ENCODE measurements around the gene ESYT3.
"Not testable (repeated sequence)": the region's sequence is repeated elsewhere in the genome, so short reads cannot be mapped to it uniquely, and the experiment has no call there.

Gene ESYT3

DNA sequence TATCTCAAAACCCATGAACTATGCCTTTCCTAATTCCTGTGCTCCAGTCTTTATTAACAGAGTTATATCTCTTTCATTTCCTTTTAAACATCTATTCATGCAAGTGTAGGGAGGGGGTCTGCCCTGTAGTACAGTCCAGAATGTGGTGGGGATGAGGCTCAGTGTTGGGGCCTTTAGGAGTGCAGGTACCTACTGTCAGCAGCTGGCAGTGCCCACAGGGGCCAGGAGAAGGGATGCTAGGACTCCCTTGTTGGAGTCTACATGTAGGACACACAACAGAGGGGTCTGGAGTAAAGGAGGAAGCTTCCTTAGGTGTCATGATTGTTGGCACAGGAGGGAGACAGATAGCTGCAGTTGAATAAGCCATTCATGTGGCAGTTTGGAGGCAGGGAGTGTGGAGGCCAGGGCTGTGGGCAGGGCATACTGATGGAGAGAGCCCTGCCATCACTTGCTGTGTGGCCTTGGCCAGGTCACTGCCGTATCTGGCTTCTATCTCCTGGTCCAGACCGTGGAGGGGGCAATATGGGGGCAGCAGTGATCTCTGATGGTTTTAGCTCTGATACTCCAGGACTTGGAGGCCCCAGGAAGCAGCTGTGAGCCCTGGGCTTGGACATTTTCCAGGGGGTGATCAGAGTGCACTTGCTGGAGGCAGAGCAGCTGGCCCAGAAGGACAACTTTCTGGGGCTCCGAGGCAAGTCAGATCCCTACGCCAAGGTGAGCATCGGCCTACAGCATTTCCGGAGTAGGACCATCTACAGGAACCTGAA is 29.5 kb downstream of the ESYT3 start:
- DNase-seq = no peak

DNA sequence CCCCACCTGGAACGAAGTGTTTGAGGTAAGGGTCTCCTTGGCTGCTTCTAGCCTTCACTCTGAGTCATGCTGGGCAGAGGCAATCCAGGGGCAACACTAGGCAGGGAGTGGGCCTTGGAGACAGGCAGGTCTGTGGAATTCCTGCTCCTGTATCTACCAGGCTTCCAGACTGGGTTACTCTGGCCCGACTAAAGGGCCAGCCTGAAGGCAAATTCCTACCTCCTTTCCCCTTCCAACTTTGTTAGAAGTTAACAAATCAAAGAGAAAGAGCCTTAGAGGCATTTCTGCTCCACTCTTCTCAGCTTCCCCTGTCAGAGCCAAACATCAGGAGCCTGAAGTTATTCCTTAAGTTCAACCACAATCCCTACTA is 30.1 kb downstream of the ESYT3 start:
- DNase-seq = no peak

DNA sequence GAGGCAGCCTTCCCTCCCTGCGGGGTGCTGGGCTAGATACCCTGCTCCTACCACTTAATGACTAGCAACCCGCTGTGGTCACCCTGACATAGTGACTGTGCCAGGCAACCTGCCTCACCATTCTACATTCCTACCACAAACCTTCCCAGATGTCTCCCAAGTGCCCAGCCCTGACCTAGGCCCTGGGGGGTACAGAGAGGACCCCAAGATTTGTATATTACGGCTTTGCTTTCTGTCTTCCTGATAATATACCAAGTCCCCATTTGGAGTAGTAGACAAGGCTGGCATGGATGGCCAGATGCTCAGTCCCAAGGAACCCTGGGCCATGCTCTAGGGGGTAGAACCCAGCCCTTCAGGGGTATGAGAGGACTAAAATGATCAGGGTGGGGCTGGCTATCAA is 31.0 kb downstream of the ESYT3 start:
- DNase-seq = no peak

DNA sequence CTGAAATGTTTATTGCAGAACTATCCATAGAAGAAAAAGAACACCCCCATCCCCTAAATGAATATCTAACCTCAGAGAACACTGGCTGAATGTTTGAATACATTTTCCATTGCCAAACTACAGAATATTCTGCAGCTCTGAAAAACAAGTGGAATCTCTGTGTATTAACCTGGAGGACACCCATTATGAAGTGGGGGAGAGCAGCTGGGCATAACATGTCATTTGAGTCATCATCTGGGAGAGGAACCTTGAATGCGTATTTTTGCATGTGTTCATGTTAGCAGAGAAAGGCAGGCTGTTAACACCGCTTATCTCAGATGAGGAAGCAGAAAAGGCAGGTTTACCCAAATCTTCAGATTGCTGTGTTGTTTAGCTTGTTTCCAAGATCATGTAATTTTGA is 31.5 kb downstream of the ESYT3 start:
- DNase-seq = no peak

DNA sequence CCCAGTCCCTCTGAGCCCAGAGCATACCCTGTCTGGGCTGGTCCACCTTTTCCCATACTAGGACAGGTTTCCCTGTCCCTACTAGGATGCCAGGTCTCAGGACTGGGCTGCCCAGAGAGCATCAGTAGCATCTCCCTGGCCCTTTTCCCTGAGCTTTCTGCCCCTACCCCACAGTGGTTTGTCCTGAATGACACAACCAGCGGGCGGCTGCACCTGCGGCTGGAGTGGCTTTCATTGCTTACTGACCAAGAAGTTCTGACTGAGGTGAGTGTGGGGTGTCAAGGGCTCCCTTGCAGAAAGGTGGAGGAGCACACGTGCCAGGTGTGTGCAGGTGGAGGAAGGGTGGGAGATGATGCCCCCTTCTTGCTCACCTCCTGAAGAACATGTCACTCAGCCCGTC is 33.5 kb downstream of the ESYT3 start:
- no peak for DNase-seq

DNA sequence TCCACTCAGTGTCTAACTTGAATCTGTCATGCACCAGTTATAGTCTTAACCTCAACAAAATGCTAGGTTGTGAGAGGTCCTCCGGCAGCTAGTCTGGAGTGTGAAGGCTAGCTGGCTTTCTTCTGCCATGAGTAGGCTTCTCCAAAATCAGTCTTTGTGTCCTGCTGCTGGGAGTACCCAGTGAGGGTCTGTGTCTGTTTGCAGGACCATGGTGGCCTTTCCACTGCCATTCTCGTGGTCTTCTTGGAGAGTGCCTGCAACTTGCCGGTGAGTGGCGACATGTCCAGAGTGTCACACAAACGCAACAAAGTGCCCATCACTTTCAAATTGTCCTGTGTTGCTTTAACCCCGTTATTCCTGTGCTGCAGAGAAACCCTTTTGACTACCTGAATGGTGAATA is 34.0 kb downstream of the ESYT3 start:
- no peak for DNase-seq

DNA sequence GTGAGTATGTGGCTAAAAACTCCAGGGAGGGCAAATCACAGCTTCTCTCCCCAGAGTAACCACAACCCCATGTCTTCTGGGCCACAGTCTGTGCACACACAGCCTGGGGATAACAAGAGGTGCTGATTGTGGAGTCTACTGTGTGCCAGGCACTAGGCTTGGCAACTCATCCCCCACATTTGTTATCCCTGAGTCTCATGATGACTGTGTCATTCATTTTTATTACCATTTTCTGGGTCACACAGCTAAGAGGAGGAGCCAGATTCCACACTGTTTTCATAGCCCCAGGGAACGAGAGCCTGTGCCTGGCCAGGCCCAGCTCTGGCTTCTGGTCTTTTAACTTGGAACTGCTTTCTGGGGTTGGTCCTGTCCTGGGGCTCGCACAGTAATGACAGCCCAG is 34.5 kb downstream of the ESYT3 start:
- no peak for DNase-seq

DNA sequence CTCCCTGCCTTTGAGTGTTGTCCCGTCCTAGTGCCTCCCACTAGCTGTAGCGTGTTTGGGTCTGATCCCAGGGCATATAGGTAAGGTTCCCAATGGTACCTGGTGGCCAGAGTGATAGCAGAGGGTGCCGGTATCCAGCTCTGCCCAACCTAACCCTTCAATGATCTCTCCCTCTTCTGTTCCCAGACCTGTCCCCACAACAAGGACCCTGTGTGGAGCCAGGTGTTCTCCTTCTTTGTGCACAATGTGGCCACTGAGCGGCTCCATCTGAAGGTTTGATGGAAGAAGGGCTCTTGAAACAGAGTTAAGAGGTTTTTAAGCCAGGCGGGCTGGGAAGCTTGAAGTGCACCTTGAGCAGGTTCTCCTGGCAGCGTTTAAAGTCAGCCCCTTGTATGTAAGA is 35.5 kb downstream of the ESYT3 start:
- DNase-seq = no peak

DNA sequence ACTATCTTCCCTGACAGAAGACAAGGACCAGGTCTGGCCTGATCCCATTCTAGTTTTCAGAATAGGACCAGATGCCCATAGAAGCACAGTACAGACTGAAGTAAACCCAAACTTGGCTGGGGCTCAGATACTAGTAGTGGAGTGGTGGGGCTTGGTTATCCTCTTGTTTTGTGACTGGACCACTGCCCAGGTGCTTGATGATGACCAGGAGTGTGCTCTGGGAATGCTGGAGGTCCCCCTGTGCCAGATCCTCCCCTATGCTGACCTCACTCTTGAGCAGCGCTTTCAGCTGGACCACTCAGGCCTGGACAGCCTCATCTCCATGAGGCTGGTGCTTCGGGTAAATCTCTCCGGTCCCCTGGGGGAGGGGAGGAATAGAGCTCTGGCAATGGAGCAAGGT is 36.3 kb downstream of the ESYT3 start:
- no peak for DNase-seq

DNA sequence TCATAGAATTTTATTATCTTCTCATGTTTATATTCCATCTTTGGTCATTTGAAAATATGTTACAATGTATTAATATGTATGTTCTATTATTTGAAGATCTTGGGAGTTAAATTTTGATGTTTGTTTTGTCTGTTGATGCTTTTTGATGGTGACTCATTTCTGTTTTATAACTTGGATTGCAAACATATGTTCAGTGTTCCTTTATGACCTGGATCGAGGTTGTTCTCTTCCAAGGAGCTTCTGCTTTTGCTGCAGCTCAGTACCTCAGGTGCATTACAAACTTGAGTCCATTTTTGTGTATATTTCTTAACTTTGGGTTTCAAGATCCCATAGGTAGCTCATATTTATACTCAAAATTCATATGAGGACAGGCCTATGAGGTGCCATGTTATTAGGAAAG is 37.1 kb downstream of the ESYT3 start:
- DNase-seq = no peak

DNA sequence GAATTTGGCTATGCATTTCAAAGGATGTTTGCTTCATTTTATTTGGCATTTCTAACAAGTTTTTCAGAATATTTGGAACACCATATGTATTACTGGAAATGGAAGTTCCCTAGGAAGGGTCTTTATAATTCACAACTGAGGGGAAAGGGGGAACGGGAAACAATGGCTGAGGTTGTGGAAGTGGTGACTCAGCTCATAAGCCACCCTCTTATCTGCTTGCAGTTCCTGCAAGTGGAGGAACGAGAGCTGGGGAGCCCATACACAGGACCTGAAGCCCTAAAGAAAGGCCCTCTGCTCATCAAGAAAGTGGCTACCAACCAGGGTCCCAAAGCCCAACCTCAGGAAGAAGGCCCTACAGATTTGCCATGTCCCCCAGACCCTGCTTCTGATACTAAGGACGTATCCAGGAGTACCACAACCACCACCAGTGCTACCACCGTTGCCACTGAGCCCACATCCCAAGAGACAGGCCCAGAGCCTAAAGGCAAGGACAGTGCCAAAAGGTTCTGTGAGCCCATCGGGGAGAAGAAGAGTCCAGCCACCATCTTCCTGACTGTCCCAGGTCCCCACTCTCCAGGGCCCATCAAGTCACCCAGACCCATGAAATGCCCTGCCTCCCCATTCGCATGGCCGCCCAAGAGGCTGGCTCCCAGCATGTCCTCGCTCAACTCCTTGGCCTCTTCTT is 37.9 kb downstream of the ESYT3 start:
- no peak for DNase-seq

DNA sequence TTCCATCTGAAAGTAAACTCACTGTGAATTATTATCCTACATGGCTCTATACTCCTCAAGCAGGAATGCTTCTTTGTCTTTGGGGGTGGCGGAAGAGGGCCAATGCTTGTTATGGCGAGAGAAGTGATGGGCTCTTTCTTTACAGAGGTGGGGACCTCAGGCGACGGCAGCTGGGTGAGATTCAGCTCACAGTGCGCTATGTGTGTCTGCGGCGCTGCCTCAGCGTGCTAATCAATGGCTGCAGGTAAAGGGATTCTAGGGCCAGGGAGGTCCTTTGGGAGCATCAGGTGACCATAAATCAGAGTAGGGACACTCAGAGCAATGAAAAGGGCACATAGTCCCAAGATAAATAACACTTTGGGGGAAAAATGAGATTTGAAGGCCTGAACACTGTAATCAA is 39.0 kb downstream of the ESYT3 start:
- no peak for DNase-seq

DNA sequence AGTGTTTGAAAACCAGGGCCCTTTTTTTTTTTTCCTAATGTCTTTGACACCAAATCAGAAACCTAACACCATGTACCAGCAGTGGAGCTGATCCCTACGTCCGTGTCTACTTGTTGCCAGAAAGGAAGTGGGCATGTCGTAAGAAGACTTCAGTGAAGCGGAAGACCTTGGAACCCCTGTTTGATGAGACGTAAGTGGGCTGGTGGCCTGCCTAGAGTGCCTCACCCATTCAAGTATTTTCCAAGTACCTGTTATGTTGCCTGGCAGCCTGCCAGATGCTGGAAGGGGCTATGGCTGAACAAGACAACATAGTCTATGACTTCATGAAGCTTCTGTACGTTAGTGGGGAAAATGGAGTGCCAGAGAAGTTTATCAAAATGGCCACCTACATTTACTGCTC is 39.7 kb downstream of the ESYT3 start:
- DNase-seq = no peak

DNA sequence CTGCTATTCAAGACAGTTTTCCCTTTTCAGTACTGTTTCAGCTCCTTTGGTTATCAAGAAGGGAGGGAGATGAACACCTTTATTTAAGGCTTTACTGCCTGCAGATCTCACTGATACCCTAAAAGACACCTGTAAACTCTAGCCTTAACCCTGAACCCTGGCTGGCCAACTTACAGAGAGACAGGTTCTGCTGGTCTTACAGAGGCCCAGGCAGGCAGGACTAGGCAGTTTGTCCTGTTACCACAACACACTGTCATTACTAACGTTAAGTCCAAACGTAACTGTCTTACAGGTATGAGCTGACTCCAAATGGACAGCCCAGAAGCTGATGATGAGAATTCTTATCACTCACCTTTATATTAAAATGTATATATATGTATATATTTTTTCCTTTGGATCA is 42.1 kb downstream of the ESYT3 start:
- no peak for DNase-seq

DNA sequence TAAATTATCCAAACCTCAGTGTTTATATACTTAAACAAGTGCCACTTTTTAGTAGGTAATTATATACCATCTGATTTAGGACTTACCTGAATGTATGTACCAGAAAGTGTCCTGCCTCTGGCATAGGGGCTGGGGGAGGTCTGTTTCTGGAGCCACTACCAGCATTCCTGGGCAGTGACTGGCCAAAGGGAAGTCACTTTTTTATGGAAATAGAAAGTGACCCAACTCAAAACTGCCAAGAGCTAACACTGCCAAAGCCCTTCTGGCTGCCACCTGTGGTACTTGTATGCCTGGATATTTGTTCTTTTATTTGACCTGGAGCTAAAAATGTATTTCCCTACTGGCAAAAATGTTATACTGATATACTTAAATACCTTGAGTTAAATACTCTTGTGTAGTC is 42.7 kb downstream of the ESYT3 start:
- no peak for DNase-seq

DNA sequence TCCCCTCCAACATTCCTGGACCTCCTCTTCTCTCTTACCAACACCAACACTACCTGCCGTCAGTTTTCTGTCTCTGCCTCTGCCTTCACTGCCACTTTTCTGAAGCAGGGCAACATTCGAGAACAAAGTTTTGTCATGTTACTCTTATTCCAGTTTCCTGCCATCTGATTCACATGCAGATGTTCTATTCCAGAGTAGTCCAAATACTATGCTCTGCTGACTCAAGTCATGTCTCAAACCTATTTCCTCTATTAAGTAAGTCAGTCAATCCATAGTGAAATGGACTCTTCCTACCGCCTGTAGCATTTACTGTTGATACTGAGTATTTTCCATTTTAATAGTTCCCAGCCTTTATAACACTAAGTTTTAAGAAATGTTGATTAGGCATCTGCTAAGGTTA is 43.4 kb downstream of the ESYT3 start:
- DNase-seq = no peak

DNA sequence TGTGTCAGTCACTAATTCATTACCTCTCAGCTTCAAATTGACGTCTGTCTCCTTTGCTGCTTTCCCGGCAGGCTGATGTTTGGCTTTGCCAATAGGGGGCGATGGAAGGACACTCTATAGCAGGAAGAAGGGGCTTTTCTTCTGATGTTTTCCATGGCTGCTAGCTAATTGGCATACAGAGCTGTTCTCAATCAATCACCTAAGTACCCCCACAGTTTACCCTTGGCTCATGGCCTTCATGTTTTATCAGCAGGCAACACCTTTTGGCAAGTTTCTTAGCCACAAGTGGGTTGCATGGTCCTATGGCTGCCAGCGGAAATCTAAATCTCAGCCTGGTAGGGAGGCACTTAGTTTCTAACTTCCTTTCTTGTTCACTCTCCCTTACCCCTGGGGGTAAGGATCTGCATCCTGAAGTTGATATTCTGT is 45.0 kb downstream of the ESYT3 start:
- DNase-seq = peak; percentile 58

DNA sequence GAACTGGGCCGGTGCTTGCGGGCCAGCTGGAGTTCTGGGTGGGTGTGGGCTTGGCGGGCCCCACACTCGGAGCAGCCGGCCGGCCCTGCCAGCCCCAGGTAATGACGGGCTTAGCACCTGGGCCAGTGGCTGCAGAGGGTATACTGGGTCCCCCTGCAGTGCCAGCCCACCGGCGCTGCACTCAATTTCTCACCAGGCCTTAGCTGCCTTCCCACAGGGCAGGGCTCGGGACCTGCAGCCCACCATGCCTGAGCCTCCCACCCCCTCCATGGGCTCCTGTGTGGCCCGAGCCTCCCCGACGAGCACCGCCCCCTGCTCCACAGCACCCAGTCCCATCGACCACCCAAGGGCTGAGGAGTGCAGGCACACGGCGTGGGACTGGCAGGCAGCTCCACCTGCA is 50.3 kb downstream of the ESYT3 start:
- DNase-seq = not testable (repeated sequence)

DNA sequence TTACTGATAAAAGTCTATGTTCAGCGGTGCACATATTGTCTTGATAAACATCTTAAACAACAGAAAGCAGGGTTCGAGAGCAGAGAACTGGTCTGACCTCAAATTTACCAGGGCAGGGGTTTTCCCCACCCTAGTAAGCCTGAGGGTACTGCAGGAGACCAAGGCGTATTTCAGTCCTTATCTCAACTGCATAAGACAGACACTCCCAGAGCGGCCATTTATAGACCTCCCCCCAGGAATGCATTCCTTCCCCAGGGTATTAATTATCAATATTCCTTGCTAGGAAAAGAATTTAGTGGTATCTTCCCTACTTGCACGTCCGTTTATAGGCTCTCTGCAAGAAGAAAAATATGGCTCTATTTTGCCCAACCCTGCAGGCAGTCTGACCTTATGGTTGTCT is 52.2 kb downstream of the ESYT3 start:
- not testable (repeated sequence) for DNase-seq

DNA sequence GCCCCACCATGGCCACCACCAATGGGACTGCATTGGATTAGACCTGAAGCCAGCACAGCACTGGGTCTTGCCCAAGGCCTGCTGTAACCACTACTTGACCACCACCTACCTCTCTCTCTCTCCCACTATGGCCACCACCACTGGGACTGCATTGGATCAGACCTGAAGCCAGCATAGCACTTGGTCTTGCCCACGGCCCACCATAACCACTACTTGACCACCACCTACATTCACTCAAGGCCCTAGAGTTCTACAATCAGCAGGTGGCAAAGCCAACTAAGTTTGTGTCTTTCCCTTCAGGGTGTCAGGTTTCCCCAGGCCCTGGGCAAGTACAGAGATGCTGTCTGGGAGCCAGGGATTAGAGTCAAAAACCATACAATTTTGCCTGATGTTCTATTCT is 57.6 kb downstream of the ESYT3 start:
- DNase-seq = no peak

DNA sequence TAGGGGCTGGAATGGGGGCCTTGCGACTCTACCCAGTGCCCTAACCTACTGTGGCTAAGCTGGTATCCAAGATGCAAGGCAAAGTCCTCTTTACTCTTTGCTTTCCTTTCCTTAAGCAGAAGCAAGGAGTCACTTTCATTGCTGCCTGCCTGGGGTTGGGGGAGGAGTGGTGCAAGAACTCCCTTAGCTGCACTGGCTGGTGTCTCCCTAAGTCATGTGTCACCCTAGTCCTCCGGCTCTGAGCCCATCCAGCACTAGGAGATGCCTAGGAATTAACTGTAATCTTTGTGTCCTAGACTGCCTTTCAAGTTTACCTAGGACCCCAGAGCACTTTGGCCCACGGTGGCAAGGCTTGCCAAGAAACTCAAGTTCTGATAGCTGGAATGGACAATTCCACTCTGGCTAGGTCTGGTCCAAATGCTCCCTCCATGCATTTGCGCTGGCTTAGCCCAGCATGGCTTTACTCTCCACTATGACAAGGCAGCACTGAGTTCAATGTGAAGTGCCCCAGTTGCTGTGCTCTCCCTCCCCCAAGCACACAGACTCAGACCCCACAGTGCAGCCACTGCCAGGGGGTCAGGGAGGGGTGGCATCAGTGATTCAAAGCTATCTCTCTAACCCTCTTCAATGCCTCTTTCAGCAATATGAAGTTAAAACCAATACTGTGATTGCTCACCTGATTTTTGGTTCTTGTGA is 58.7 kb downstream of the ESYT3 start:
- no peak for DNase-seq

DNA sequence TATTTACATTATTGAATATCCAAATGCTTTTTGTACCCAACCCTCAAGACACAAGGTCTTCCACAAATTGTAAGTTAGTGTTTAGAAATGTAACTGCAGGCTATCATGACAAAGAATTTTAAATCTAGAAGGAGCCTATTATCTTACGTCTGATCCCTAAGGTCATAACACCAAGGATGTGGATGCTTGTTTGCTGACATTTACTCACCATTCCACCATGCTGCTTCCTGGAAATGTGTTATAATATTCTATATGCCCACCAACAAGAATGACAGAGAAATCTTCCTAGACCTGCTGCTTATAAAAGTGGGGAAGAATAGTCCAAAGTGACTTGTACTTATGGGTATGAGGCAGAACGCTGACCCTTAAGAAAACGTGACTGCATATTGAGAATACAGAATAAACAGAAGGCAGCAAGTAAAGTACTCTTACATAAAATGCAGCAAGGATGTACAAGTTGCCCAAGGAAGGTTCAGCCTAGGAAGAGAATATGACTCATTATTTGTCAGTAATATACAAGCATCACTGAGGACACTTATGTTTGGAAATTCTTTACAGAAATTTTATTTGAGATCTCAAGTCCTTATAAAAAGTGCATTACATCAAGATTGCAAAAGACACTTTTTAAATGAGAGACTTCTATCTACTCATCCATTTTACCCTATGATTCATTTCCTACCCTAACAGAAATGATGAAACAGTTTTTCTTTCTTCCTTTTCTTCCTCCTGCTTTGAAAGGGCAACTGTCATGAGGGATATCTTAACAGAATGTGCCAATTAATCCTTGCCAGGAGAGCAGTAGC is 59.6 kb downstream of the ESYT3 start:
- DNase-seq = no peak

DNA sequence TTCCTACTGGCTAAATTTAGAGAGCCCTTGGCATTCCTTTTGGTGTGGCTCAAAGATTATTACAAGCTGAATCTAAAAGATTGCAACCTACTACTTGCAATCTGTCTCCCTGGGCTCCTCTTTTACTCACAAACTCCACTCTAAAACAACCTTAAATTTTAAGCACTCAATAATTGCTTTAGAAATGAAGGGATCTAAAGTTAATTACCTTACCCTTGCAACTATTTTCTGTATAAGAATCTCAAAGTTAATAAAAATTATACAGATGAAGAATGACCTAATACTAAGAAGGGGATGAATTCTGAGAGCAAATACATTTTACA is 60.2 kb downstream of the ESYT3 start:
- DNase-seq = no peak

DNA sequence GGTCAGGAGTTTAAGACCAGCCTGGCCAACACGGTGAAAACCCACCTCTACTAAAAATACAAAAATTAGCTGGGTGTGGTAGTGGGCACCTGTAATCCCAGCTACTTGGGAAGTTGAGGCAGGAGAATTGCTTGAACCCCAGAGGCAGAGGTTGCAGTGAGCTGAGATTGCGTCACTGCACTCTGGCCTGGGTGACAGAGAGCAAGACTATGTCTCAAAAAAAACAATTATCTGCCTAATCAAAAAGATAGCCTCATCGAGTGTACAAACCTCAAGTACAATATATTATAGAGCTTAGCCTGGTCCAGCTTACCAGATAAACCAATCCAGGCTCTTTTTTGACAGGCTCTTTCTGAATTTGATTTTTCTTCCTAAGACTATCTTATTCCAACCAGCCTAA is 61.2 kb downstream of the ESYT3 start:
- not testable (repeated sequence) for DNase-seq

Data from stimulated activated CD8-positive, alpha-beta memory T cell treated with anti-CD3 and anti-CD28 coated beads, Interleukin-4, amount 100 ng/mL, for 48 hours (primary cell).